ENCODE measurements around the gene ST6GALNAC4. TPM values are rescaled to one million over a fixed set of nuclear protein-coding genes. Genes with fewer than 3 reads are reported as not detected.
A peak's percentile ranks its signal among the peaks of the same experiment; 100 is the strongest.

ST6GALNAC4 gene
- total RNA-seq, 1 donor from 2014 or later: 5.5 TPM

DNA sequence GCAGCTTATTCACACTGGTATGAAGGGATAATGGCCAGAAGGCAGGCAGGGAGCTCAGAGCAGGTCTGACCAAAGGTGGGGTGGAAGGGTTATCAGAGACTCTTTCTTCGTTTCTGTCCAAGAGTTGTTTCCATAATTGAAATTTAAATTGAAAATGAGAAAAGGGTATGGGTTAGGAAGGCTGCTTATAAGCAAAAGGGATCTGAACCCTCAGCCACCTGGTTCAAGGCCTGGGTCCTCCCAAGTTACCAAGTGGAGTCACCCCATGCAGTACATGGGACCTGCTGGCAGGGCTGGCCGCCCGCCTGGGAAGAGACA, 46.2 kb upstream of the ST6GALNAC4 start:
- Mint-ChIP-seq H3K27me3 (ENCODE audit: insufficient read depth, low read depth) (peaks cover 2% of the 10 kb centered on the region), H3K27ac (no peak overlapping the region)
- H3K9ac ChIP-seq: no peak overlapping the region

DNA sequence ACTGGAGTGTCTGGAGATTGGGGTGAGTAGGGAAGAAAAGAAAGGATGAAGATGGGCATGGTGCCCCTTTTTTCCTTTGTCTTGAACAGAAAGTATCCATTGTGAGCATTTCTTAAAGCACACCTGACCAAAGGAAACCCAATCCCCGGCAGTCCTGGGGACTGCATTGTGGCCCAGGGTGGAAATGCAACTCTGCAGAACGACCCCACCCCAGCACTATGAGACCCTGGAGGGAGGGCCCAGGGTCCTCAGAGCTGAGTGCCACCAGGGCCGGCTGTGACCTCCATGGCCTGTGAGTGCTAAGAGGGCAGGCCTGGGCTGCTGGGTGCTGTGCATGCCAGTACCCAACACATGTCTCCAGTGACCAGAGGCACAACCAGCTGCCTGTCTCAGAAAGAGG, 45.4 kb upstream of the ST6GALNAC4 start:
- H3K4me3 Mint-ChIP-seq: no peak overlapping the region
- no peak overlapping the region for H3K27ac ChIP-seq
- H3K79me2 ChIP-seq (ENCODE audit: low read depth): peaks cover 98% of the 10 kb centered on the region
- no peak overlapping the region for H3K4me3 ChIP-seq
- H3K9ac ChIP-seq: no peak overlapping the region
- H4K20me1 ChIP-seq (ENCODE audit: low read depth): peaks cover 99% of the 10 kb centered on the region
- H3K36me3 Mint-ChIP-seq: peaks cover 9% of the 10 kb centered on the region
- H3K4me2 ChIP-seq: no peak overlapping the region
- H3K27me3 ChIP-seq: no peaks in the 10 kb centered on the region
- H3K9me3 Mint-ChIP-seq: peaks cover 5% of the 10 kb centered on the region
- H3K36me3 ChIP-seq: no peaks in the 10 kb centered on the region
- H3F3A ChIP-seq (ENCODE audit: low read depth): peaks cover 16% of the 10 kb centered on the region
- no peak for DNase-seq (ENCODE audit: low spot score)
- H3K4me1 ChIP-seq: peaks cover 16% of the 10 kb centered on the region
- H2AFZ ChIP-seq (replicated peaks): no peak overlapping the region
- peaks cover 2% of the 10 kb centered on the region for H3K27me3 Mint-ChIP-seq (ENCODE audit: insufficient read depth, low read depth)
- H3K9me3 ChIP-seq (ENCODE audit: low read depth): no peaks in the 10 kb centered on the region
- H3K4me1 Mint-ChIP-seq: peaks cover 40% of the 10 kb centered on the region
- H3K27ac Mint-ChIP-seq: peak overlapping the region; percentile 42
- TF ChIP-seq EZH2phosphoT487 (IDR thresholded peaks at IDR 0.05) (no peak), EZH2 (IDR thresholded peaks at IDR 0.05) (no peak)
- TF ChIP-seq, protein P1, sequence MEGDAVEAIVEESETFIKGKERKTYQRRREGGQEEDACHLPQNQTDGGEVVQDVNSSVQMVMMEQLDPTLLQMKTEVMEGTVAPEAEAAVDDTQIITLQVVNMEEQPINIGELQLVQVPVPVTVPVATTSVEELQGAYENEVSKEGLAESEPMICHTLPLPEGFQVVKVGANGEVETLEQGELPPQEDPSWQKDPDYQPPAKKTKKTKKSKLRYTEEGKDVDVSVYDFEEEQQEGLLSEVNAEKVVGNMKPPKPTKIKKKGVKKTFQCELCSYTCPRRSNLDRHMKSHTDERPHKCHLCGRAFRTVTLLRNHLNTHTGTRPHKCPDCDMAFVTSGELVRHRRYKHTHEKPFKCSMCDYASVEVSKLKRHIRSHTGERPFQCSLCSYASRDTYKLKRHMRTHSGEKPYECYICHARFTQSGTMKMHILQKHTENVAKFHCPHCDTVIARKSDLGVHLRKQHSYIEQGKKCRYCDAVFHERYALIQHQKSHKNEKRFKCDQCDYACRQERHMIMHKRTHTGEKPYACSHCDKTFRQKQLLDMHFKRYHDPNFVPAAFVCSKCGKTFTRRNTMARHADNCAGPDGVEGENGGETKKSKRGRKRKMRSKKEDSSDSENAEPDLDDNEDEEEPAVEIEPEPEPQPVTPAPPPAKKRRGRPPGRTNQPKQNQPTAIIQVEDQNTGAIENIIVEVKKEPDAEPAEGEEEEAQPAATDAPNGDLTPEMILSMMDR (IDR thresholded peaks at IDR 0.05): no peak

More for the DNA sequence above, 46.2 kb upstream of the ST6GALNAC4 start:
- no peak overlapping the region for H3K4me3 ChIP-seq
- H2AFZ ChIP-seq (replicated peaks): no peak overlapping the region
- no peaks in the 10 kb centered on the region for H3K36me3 ChIP-seq
- H3F3A ChIP-seq (ENCODE audit: low read depth): peaks cover 16% of the 10 kb centered on the region
- peaks cover 40% of the 10 kb centered on the region for H3K4me1 Mint-ChIP-seq
- H3K9me3 ChIP-seq (ENCODE audit: low read depth): no peaks in the 10 kb centered on the region
- H3K79me2 ChIP-seq (ENCODE audit: low read depth): peaks cover 98% of the 10 kb centered on the region
- H3K36me3 Mint-ChIP-seq: peaks cover 6% of the 10 kb centered on the region
- no peak for DNase-seq (ENCODE audit: low spot score)
- no peak overlapping the region for H3K4me3 Mint-ChIP-seq
- no peaks in the 10 kb centered on the region for H3K27me3 ChIP-seq
- no peak for TF ChIP-seq EZH2phosphoT487 (IDR thresholded peaks at IDR 0.05)
- H3K4me2 ChIP-seq: no peak overlapping the region
- H3K4me1 ChIP-seq: peaks cover 16% of the 10 kb centered on the region
- H3K9me3 Mint-ChIP-seq: peaks cover 3% of the 10 kb centered on the region
- H4K20me1 ChIP-seq (ENCODE audit: low read depth): peaks cover 99% of the 10 kb centered on the region
- H3K27ac ChIP-seq: no peak overlapping the region

DNA sequence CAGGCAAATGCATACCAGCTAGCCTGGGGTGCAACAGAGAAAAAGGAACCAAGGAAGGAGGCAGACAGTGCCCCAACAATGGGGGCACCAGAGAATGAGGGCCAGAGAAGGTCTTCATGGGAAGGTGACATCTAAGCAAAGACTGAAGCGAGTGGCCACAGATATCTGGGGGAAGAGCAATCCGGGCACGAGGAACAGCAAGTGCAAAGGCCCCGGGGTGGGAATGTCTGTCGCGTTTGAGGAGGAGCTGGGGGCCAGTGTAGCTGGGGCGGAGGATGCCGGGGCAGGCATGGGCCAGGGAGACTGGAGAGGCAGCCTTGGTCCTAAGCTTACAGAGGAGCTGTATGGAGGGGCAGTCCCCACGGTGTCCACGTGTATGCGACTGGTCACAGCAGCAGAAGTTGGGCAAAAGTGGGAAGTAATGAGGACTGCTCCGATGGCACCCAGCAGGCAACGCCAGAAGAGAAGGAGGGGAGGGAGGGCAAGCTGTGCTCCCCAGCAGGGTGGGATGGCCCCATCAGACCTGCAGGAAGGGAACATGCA, 44.8 kb upstream of the ST6GALNAC4 start:
- Histone ChIP-seq H3K9me3 (ENCODE audit: low read depth) (no peaks in the 10 kb centered on the region), H3K4me3 (no peak overlapping the region), H3F3A (ENCODE audit: low read depth) (peaks cover 16% of the 10 kb centered on the region), H3K4me1 (peaks cover 16% of the 10 kb centered on the region), H4K20me1 (ENCODE audit: low read depth) (peaks cover 99% of the 10 kb centered on the region), H3K9ac (no peak overlapping the region), H3K36me3 (no peaks in the 10 kb centered on the region), H3K79me2 (ENCODE audit: low read depth) (peaks cover 98% of the 10 kb centered on the region), H3K4me2 (no peak overlapping the region), H2AFZ (replicated peaks) (no peak overlapping the region), H3K27me3 (no peaks in the 10 kb centered on the region), H3K27ac (no peak overlapping the region)
- peaks cover 2% of the 10 kb centered on the region for H3K27me3 Mint-ChIP-seq (ENCODE audit: insufficient read depth, low read depth)
- H3K36me3 Mint-ChIP-seq: peaks cover 9% of the 10 kb centered on the region
- H3K27ac Mint-ChIP-seq: no peak overlapping the region
- TF ChIP-seq EZH2phosphoT487 (IDR thresholded peaks at IDR 0.05): no peak
- no peak for TF ChIP-seq EZH2 (IDR thresholded peaks at IDR 0.05)
- TF ChIP-seq, protein P1 (IDR thresholded peaks at IDR 0.05): no peak
- no peak for DNase-seq (ENCODE audit: low spot score)
- peaks cover 34% of the 10 kb centered on the region for H3K4me1 Mint-ChIP-seq
- H3K4me3 Mint-ChIP-seq: no peak overlapping the region
- peaks cover 5% of the 10 kb centered on the region for H3K9me3 Mint-ChIP-seq

DNA sequence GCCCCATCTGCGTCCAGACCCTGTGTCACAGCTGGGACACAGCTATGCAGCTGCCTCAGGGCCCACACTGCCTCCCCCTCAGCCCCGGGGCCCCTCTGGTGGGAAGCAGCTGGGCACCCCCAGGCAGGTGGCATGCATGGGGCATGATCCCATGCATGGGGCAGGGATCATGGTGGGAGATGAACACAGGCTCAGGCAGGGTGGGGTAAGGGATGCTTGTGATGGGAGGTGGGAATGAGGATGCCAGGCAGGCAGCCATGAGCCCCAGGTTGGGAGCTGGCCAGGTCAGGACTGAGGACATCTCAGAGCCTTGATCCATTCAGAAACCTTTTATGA, 44.3 kb upstream of the ST6GALNAC4 start:
- H3F3A ChIP-seq (ENCODE audit: low read depth): peaks cover 16% of the 10 kb centered on the region
- H3K9me3 Mint-ChIP-seq: peaks cover 5% of the 10 kb centered on the region
- no peak overlapping the region for H2AFZ ChIP-seq (replicated peaks)
- H3K27ac Mint-ChIP-seq: no peak overlapping the region
- H3K27ac ChIP-seq: peak overlapping the region; percentile 86
- H3K4me3 Mint-ChIP-seq: no peak overlapping the region
- H3K27me3 Mint-ChIP-seq (ENCODE audit: insufficient read depth, low read depth): peaks cover 2% of the 10 kb centered on the region
- no peak overlapping the region for H3K9ac ChIP-seq
- peaks cover 16% of the 10 kb centered on the region for H3K4me1 ChIP-seq
- peaks cover 98% of the 10 kb centered on the region for H3K79me2 ChIP-seq (ENCODE audit: low read depth)
- peaks cover 99% of the 10 kb centered on the region for H4K20me1 ChIP-seq (ENCODE audit: low read depth)
- no peaks in the 10 kb centered on the region for H3K9me3 ChIP-seq (ENCODE audit: low read depth)
- H3K27me3 ChIP-seq: no peaks in the 10 kb centered on the region
- no peaks in the 10 kb centered on the region for H3K36me3 ChIP-seq
- peaks cover 29% of the 10 kb centered on the region for H3K4me1 Mint-ChIP-seq
- H3K36me3 Mint-ChIP-seq: peaks cover 9% of the 10 kb centered on the region
- H3K4me3 ChIP-seq: no peak overlapping the region
- DNase-seq (ENCODE audit: low spot score): no peak
- TF ChIP-seq, protein P1 (IDR thresholded peaks at IDR 0.05): no peak
- no peak for TF ChIP-seq EZH2 (IDR thresholded peaks at IDR 0.05)
- no peak for TF ChIP-seq EZH2phosphoT487 (IDR thresholded peaks at IDR 0.05)
- H3K4me2 ChIP-seq: no peak overlapping the region
